ENCODE data around the gene NCAM2.
"Not testable (repeated sequence)": the region's sequence is repeated elsewhere in the genome, so short reads cannot be mapped to it uniquely, and the experiment has no call there.

NCAM2 gene

GRCh38 chr21:21111309-21111920, 113.2 kb downstream of the NCAM2 start:
- FAIRE-seq = no peak

- no peak for FAIRE-seq
These were observed 116.3 kb downstream of the NCAM2 start for GRCh38 chr21:21114461-21114860.

GRCh38 chr21:21119091-21119490, 120.9 kb downstream of the NCAM2 start:
- FAIRE-seq = no peak

- FAIRE-seq = no peak
These were observed 124.5 kb downstream of the NCAM2 start for GRCh38 chr21:21122680-21123079.

- FAIRE-seq = no peak
These were observed 134.2 kb downstream of the NCAM2 start for GRCh38 chr21:21132390-21132789.

- no peak for FAIRE-seq
These were observed 139.8 kb downstream of the NCAM2 start for GRCh38 chr21:21137986-21138385.

GRCh38 chr21:21146587-21147373, 148.6 kb downstream of the NCAM2 start:
- FAIRE-seq = no peak

GRCh38 chr21:21147374-21147745, 149.2 kb downstream of the NCAM2 start:
- no peak for FAIRE-seq

- FAIRE-seq = no peak
These were observed 149.8 kb downstream of the NCAM2 start for GRCh38 chr21:21148009-21148408.

- no peak for FAIRE-seq
These were observed 150.3 kb downstream of the NCAM2 start for GRCh38 chr21:21148514-21148913.

- FAIRE-seq = not testable (repeated sequence)
These were observed 151.2 kb downstream of the NCAM2 start for GRCh38 chr21:21149445-21149844.

- no peak for FAIRE-seq
These were observed 153.0 kb downstream of the NCAM2 start for GRCh38 chr21:21151231-21151630.

- no peak for FAIRE-seq
These were observed 158.2 kb downstream of the NCAM2 start for GRCh38 chr21:21156397-21156796.

- no peak for FAIRE-seq
These were observed 158.7 kb downstream of the NCAM2 start for GRCh38 chr21:21156957-21157356.

- FAIRE-seq = no peak
These were observed 160.2 kb downstream of the NCAM2 start for GRCh38 chr21:21158376-21158918.

- FAIRE-seq = no peak
These were observed 161.2 kb downstream of the NCAM2 start for GRCh38 chr21:21159253-21159899.

GRCh38 chr21:21162786-21163185, 164.6 kb downstream of the NCAM2 start:
- FAIRE-seq = no peak

- FAIRE-seq = peak; percentile 11
These were observed 165.7 kb downstream of the NCAM2 start for GRCh38 chr21:21163904-21164303.

- no peak for FAIRE-seq
These were observed 166.9 kb downstream of the NCAM2 start for GRCh38 chr21:21165063-21165645.

GRCh38 chr21:21174676-21175075, 176.5 kb downstream of the NCAM2 start:
- no peak for FAIRE-seq

- no peak for FAIRE-seq
These were observed 177.7 kb downstream of the NCAM2 start for GRCh38 chr21:21175798-21176334.

- FAIRE-seq = no peak
These were observed 179.3 kb downstream of the NCAM2 start for GRCh38 chr21:21177353-21177986.
